ENCODE data around the gene MAP3K5. TPM values are rescaled to one million over a fixed set of nuclear protein-coding genes. Genes with fewer than 3 reads are reported as not detected.
"Not testable (repeated sequence)": the region's sequence is repeated elsewhere in the genome, so short reads cannot be mapped to it uniquely, and the experiment has no call there.

MAP3K5 gene
- total RNA-seq, 2 experiments from 2014 or later, result 18.3 to 19.8 TPM

DNA sequence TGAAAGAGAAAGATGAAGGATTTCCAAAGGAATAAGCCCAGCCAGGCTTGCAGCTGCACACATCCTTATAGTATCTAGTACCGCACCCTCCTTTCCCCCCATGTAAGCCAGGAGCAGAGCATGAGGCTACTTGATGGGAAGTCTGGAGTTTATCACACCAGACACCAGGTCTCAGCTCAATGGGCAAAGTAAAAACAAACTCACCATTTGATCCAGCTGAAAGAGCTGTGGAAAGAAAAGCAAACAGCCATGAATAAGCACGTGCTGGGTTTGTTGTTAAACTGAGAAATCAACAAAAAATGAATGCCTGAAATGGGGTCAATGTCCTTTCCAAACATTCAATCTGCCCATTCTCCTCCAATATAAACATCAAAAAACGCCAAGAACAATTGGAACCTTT lies 191.5 kb downstream of the MAP3K5 start:
- POLR2A ChIA-PET, result no interaction called here
- H3K27me3 Mint-ChIP-seq, result no peaks in the 10 kb centered on the region
- no peak for DNase-seq
- no peak overlapping the region for H3K4me3 Mint-ChIP-seq
- no peak overlapping the region for H3K27ac Mint-ChIP-seq
- H3K4me1 Mint-ChIP-seq, result no peaks in the 10 kb centered on the region
- ATAC-seq (ENCODE audit: low read depth), result no peak
- no peaks in the 10 kb centered on the region for H3K9me3 Mint-ChIP-seq
- peaks cover 15% of the 10 kb centered on the region for H3K36me3 Mint-ChIP-seq

DNA sequence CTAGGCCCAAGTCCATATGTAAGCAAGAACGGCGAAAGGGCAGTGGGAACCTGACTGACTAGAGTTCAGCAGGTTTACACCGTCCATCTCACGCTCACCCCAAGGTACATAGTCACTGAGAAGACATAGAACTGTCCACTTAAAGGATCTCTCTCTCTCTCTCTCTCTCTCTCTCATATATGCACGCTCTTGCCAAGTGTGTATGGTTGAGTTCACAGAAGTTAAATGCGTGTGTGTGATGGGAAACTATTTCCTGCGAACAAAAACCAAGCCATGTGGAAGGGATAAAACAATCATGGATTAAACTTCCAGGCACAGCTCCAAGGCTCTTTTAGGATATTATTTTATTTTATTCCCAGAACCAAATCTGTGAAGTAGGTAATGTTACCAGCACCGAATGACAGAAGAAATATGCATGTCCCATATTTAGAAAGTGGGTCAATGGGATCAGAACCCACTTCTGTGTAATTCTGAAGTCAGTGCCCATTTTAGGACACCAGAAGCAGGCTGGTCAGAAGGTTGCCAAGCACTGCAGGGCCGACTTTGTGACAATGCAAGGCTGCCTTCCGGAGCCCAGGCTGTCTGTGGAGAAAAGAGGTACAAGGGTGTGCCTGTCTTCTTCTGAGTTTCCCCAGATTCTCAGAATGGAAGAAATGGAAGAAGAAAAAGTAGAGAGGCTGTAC lies 192.8 kb downstream of the MAP3K5 start:
- no peaks in the 10 kb centered on the region for H3K9me3 Mint-ChIP-seq
- ATAC-seq (ENCODE audit: low read depth) (no peak), DNase-seq (no peak)
- no peak overlapping the region for H3K27ac Mint-ChIP-seq
- no peak overlapping the region for H3K4me3 Mint-ChIP-seq
- H3K27me3 Mint-ChIP-seq, result no peaks in the 10 kb centered on the region
- POLR2A ChIA-PET, result no interaction called here
- peaks cover 3% of the 10 kb centered on the region for H3K4me1 Mint-ChIP-seq
- H3K36me3 Mint-ChIP-seq, result peaks cover 23% of the 10 kb centered on the region

DNA sequence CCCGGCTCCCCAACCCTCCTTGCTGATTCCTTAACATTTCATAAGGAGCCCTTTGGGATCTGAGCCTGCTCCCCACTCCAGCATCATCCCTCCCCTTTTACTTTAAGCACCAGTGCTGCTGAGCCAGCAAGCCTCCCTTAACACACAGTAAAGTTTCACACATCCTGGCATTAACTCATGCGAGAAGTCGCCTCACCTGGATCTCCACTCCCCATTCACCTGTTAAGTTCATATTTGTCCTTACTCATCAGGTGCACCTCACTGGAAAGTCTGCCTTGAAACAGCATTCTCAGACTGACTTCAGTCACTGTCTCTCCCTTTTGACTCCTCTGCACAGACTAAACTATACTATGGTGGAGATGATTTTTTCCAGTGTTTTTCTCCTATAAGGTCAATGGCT lies 194.2 kb downstream of the MAP3K5 start:
- H3K27ac Mint-ChIP-seq, result no peak overlapping the region
- POLR2A ChIA-PET, result interaction anchor here (1.1 kb wide), 1 partner anchor 194 kb away, joined by 3 read pairs; the partner anchor contains the start of gene MAP3K5

DNA sequence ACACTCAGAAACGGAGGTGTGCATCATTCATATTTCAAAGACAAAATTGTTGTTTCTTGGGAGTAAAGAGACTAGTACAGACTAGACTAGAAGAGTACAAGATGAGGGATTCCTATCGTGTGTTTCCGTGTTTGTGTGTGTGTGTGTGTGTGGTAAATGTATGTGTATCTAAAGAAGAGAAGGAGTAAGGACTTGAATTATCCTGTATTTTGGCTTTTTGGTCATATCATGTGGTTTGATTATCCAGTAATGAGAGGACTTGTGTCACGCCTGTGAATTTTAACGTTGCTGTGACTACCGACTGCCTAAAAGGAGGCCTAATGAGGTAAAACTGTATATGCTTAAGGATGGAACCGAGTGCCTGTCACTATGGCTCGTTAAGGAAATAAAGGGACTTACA lies 197.6 kb downstream of the MAP3K5 start:
- H3K4me3 Mint-ChIP-seq, result peak overlapping the region; percentile 66
- ATAC-seq (ENCODE audit: low read depth) (no peak), DNase-seq (no peak)
- POLR2A ChIA-PET, result no interaction called here
- peaks cover 19% of the 10 kb centered on the region for H3K4me1 Mint-ChIP-seq
- H3K27me3 Mint-ChIP-seq, result no peaks in the 10 kb centered on the region
- peaks cover 60% of the 10 kb centered on the region for H3K36me3 Mint-ChIP-seq
- peak overlapping the region; percentile 92 for H3K27ac Mint-ChIP-seq
- no peaks in the 10 kb centered on the region for H3K9me3 Mint-ChIP-seq

More for the DNA sequence above, 194.2 kb downstream of the MAP3K5 start:
- DNase-seq, result no peak
- no peak for ATAC-seq (ENCODE audit: low read depth)
- Mint-ChIP-seq H3K9me3 (no peaks in the 10 kb centered on the region), H3K4me1 (peaks cover 17% of the 10 kb centered on the region), H3K27me3 (no peaks in the 10 kb centered on the region), H3K36me3 (peaks cover 36% of the 10 kb centered on the region), H3K4me3 (no peak overlapping the region)

DNA sequence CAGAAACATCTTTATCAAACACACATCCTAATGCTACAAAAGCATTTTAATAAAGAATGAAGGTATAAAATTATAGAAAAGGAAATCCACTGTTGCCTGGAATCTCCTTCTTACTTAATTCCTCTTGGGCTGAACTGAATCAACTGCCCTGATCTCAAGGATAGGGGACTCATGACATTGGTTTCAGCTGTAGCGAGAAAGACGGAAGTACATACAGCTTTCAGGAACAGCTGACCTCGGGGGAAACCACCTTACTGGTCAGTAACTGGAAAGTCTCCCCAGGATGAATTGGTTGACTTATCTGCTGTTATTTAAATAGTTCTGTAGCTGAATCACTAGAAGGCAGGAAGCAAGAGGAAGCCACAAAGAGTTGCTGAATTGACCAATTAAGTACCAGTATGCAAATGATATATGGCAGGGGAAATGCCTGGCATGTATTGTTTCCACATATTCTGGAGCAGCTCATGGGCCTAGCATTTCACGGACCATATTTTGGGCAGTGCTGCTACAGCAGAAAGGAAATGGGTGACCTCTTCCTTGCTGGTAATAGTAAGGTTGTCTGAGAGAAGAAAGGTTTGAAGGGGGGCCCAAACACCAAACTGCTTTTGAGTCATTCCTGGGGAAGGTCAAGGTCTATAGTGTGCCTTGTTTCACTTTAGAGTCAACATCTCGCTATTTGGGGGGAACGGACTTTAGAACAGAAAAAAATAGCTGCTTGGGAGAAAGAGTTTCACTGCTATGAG lies 198.4 kb downstream of the MAP3K5 start:
- POLR2A ChIA-PET, result interaction anchor here (0.7 to 1.4 kb wide), 2 partner anchors 303 to 1122 kb away, joined by 3 to 4 read pairs; no protein-coding TSS in a partner anchor
- no peaks in the 10 kb centered on the region for H3K27me3 Mint-ChIP-seq
- peaks cover 62% of the 10 kb centered on the region for H3K36me3 Mint-ChIP-seq
- H3K4me3 Mint-ChIP-seq, result peak overlapping the region; percentile 66
- DNase-seq (peak; percentile 30), ATAC-seq (ENCODE audit: low read depth) (peak; percentile 93)
- H3K4me1 Mint-ChIP-seq, result peaks cover 19% of the 10 kb centered on the region
- peak overlapping the region; percentile 92 for H3K27ac Mint-ChIP-seq
- H3K9me3 Mint-ChIP-seq, result no peaks in the 10 kb centered on the region

DNA sequence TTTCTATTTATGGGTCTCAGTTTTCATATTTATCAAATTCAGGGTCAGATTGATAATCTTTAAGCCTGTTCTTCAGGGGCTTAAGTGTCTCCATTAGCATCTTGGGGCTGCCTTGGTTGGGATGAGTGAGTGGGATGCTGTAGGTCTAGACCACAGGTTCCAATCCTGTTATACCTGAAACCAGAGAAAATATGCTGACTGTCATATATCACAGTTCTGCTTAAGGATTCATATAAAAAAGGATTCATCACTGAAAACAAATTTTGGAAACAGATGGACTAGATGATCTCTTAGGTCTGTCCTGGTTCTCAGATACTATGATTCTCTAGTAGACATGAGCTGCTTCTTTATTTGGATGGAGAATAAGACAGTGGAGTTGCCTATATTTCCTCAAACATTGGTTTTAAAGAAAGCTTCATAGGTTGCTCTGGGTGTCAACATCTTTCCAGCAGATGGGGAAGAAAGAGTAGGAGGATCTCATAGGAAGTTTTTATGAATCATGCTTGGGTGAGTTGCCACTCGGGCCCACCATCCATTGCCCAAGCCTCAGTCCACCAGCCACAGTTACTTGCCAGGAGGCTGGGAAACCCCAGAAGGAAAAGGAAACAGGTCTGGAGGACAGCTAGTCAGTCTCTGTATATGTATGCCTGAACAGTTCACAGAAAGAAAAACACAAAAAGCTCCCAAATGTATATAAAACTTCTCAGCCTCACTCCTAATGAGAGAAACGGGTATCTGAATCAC lies 199.2 kb downstream of the MAP3K5 start:
- ATAC-seq (ENCODE audit: low read depth) (no peak), DNase-seq (no peak)
- Mint-ChIP-seq H3K27ac (peak overlapping the region; percentile 92), H3K27me3 (no peaks in the 10 kb centered on the region), H3K4me1 (peaks cover 19% of the 10 kb centered on the region), H3K4me3 (peak overlapping the region; percentile 66), H3K9me3 (no peaks in the 10 kb centered on the region), H3K36me3 (peaks cover 65% of the 10 kb centered on the region)
- POLR2A ChIA-PET, result interaction anchor here (1.4 kb wide), 1 partner anchor 303 kb away, joined by 3 read pairs; no protein-coding TSS in a partner anchor

DNA sequence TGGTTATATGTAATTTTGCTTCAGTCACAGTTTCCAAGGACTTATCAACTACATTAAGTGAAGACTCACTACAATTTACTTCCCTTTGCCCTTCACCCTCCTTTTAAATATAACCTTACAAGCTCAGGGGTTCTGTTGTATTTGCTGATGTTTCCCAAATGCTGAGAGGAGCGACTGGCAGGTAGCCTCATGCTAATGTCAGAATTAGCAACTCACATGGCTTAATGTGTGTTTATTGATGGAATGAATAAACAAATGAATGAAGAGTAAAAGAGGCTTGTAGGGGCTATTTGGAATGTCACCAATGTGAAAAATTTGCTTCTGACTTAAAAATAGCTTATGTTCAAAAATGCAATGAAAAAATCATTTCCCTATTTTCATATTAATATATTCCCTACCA lies 200.7 kb downstream of the MAP3K5 start:
- no peak for DNase-seq
- H3K27ac Mint-ChIP-seq, result no peak overlapping the region
- no peak for ATAC-seq (ENCODE audit: low read depth)

DNA sequence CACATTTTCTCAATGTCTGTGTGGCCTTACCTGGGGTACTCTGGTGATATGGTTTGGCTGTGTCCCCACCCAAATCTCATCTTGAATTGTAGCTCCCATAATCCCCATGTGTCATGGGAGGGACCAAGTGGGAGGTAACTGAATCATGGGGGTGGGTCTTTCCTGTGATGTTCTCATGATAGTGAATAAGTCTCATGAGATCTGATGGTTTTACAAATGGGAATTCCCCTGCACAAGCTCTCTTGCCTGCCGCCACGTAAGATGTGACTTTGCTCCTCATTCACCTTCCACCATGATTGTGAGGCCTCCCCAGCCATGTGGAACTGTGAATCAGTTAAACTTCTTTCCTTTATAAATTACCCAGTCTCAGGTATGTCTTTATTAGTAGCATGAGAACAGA lies 201.4 kb downstream of the MAP3K5 start:
- H3K27ac Mint-ChIP-seq, result not testable (repeated sequence)

More for the DNA sequence above, 200.7 kb downstream of the MAP3K5 start:
- POLR2A ChIA-PET, result no interaction called here
- H3K4me3 Mint-ChIP-seq, result no peak overlapping the region
- no peaks in the 10 kb centered on the region for H3K27me3 Mint-ChIP-seq
- peaks cover 19% of the 10 kb centered on the region for H3K4me1 Mint-ChIP-seq
- H3K9me3 Mint-ChIP-seq, result no peaks in the 10 kb centered on the region
- H3K36me3 Mint-ChIP-seq, result peaks cover 65% of the 10 kb centered on the region

DNA sequence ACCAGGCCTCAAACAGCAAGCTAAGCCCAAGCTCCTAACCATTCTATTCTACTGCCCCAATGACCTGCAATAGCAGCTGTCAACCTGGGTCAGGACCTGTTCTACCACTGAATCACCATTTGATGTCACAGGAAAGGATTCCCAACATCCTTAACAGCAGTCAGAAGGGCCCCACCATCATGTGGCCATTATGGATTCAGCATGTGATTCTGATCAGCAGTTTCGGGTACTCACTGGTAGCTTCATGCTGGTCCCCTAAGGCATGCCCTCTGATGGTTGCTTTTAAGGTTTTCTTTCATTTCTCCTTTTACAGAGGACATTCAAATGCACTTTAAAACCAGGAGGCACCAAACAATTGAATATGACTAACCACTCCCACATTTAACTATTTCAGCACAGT lies 204.8 kb downstream of the MAP3K5 start:
- no peaks in the 10 kb centered on the region for H3K9me3 Mint-ChIP-seq
- H3K36me3 Mint-ChIP-seq, result peaks cover 38% of the 10 kb centered on the region
- no peaks in the 10 kb centered on the region for H3K4me1 Mint-ChIP-seq
- no peaks in the 10 kb centered on the region for H3K27me3 Mint-ChIP-seq
- POLR2A ChIA-PET, result no interaction called here
- DNase-seq, result no peak
- ATAC-seq (ENCODE audit: low read depth), result no peak
- H3K4me3 Mint-ChIP-seq, result no peak overlapping the region
- H3K27ac Mint-ChIP-seq, result no peak overlapping the region

More for the DNA sequence above, 201.4 kb downstream of the MAP3K5 start:
- Mint-ChIP-seq H3K4me1 (peaks cover 19% of the 10 kb centered on the region), H3K36me3 (peaks cover 58% of the 10 kb centered on the region)
- H3K27me3 Mint-ChIP-seq; H3K4me3 Mint-ChIP-seq; H3K9me3 Mint-ChIP-seq; POLR2A ChIA-PET; ATAC-seq (ENCODE audit: low read depth); DNase-seq: not testable (repeated sequence)

DNA sequence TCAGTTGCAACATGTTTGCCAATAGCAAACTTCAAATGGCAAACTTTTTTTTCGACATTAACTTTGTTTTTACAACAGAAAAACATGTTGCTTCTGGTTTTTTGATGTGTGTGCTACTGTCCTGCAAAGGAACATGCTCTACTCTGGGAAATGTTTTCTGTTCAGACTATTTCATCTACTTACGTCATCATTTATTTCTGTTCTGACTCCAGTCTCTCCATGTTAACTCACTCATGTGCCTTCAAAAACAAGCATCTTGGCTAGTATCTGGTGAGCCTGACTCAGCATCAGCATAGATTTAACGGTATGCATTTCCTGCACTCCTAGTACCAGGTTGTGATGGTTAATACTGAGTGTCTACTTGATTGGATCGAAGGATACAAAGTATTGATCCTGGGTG lies 206.0 kb downstream of the MAP3K5 start:
- ATAC-seq (ENCODE audit: low read depth) (no peak), DNase-seq (no peak)
- Mint-ChIP-seq H3K27me3 (no peaks in the 10 kb centered on the region), H3K4me1 (no peaks in the 10 kb centered on the region), H3K27ac (no peak overlapping the region), H3K36me3 (peaks cover 27% of the 10 kb centered on the region), H3K4me3 (no peak overlapping the region), H3K9me3 (no peaks in the 10 kb centered on the region)
- POLR2A ChIA-PET, result no interaction called here

DNA sequence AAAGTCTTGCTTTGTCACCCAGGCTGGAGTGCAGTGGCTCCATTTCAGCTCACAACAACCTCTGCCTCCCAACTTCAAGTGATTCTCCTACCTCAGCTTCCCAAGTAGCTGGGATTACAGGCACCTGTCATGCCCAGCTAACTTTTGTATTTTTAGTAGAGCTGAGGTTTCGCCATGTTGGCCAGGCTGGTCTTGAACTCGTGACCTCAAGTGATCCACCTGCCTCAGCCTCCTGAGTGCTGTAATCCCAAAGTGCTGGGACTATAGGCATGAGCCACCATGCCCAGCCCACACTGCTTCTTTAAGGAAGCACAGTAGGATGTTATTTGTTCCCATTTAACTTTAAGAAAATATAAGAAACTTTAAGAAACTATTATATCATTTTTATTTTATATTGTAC lies 206.8 kb downstream of the MAP3K5 start:
- H3K4me1 Mint-ChIP-seq; H3K27ac Mint-ChIP-seq; H3K9me3 Mint-ChIP-seq; DNase-seq; POLR2A ChIA-PET; H3K4me3 Mint-ChIP-seq; ATAC-seq (ENCODE audit: low read depth); H3K27me3 Mint-ChIP-seq: not testable (repeated sequence)
- peaks cover 19% of the 10 kb centered on the region for H3K36me3 Mint-ChIP-seq

DNA sequence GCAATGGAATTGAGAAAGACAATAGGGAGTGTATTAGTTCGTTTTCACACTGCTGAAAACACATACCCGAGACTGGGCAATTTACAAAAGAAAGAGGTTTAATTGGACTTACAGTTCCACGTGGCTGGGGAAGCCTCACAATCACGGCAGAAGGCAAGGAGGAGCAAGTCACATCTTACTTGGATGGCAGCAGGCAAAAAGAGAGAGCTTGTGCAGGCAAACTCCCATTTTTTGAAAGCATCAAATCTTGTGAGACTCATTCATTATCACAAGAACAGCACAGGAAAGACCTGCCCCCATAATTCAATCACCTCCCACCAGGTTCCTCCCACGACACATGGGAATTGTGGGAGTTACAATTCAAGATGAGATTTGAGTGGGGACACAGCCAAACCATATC lies 208.0 kb downstream of the MAP3K5 start:
- POLR2A ChIA-PET; ATAC-seq (ENCODE audit: low read depth); H3K4me3 Mint-ChIP-seq; DNase-seq; H3K9me3 Mint-ChIP-seq; H3K27ac Mint-ChIP-seq; H3K4me1 Mint-ChIP-seq; H3K27me3 Mint-ChIP-seq: not testable (repeated sequence)
- peaks cover 19% of the 10 kb centered on the region for H3K36me3 Mint-ChIP-seq

DNA sequence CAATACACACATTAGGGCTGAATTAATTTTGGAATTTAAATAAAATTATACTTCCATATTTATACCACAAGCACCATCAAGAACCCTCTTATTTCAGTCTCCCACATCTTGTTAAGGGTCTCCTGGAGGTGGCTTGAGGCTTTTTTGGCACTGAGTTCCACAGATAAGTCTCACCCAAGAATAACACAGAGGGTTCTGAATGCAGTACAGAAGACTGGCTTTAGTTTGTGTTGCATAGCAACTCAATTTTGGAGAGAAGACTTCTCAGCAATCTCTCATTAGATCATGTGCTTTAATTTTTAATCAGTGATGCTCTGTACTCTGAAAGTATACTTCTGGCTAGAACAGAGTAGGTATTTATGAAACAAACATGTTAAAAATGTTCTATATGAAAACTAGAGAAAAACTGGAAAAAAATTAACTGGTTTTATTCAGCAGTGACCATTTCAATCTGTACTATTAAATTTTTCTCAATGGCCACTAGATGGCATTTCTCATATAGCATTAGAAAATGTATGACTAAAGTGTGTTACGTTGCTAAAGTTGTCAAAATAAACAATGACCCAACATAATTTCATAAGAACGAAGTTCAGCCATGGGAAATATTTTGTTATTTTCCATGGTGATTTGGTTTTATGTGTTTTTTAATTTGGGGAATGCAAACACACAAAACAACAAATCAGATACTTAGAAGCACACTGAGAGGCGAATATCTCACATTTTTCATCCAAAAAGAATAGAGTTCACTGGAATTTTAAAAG lies 209.4 kb downstream of the MAP3K5 start:
- POLR2A ChIA-PET, result no interaction called here
- Mint-ChIP-seq H3K4me1 (no peaks in the 10 kb centered on the region), H3K4me3 (no peak overlapping the region), H3K27me3 (no peaks in the 10 kb centered on the region), H3K36me3 (peaks cover 18% of the 10 kb centered on the region), H3K9me3 (no peaks in the 10 kb centered on the region), H3K27ac (no peak overlapping the region)
- no peak for DNase-seq
- no peak for ATAC-seq (ENCODE audit: low read depth)
